Measurements from ENCODE around the gene CTSD. TPM values are rescaled to one million over a fixed set of nuclear protein-coding genes. Genes with fewer than 3 reads are reported as not detected.

CTSD gene
- total and polyA plus RNA-seq, 2 of the 8 experiments (the other 6 are each of a cell fraction or from before 2014, with no cell fraction given): 169 to 173 TPM

GRCh38 chr11:1770528-1770927, 6.8 kb upstream of the CTSD start:
- H3K4me3 ChIP-seq (ENCODE audit: extremely low read depth in 1 of 4, insufficient read depth in 2 of 4, low read depth in 3 of 4, low read length in 4 of 4): no peak overlapping the region
- no peak overlapping the region for H4K91ac ChIP-seq (replicated peaks; ENCODE audit: insufficient read length, low read length)
- POLR2A ChIA-PET (ENCODE audit: partially characterized antibody): interaction anchor here (0.6 to 1.8 kb wide), 2 partner anchors 8 to 13 kb away, joined by 3 to 4 read pairs; no protein-coding TSS in a partner anchor
- FAIRE-seq: no peak
- H3K56ac ChIP-seq (replicated peaks; ENCODE audit: insufficient read length, low read depth, low read length): no peak overlapping the region
- H3K4ac ChIP-seq (replicated peaks; ENCODE audit: insufficient read length, low read depth, low read length): no peak overlapping the region
- no peak overlapping the region for H4K5ac ChIP-seq (ENCODE audit: insufficient read length, low read depth, low read length)
- no peaks in the 10 kb centered on the region for H3K79me1 ChIP-seq (ENCODE audit: low read depth, low read length)
- H3K14ac ChIP-seq (ENCODE audit: insufficient read length): no peak overlapping the region
- H3K27me3 ChIP-seq (replicated peaks in 1 of 4; ENCODE audit: control insufficient read depth in 3 of 4, extremely low read depth in 1 of 4, insufficient read depth in 3 of 4, low read length in 3 of 4): no peaks in the 10 kb centered on the region
- no peak overlapping the region for H2BK12ac ChIP-seq (ENCODE audit: low read depth, low read length)
- no peaks in the 10 kb centered on the region for H3K9me3 ChIP-seq (ENCODE audit: insufficient read depth in 2 of 2, low read depth in 1 of 2, low read length in 1 of 2)
- DNase-seq (ENCODE audit: low read depth in 1 of 2, low spot score in 2 of 2): no peak
- no peak overlapping the region for H2BK120ac ChIP-seq (replicated peaks; ENCODE audit: low read depth, low read length)
- H3K79me2 ChIP-seq (ENCODE audit: control insufficient read depth in 1 of 2, insufficient read depth in 2 of 2, low read length in 2 of 2): no peaks in the 10 kb centered on the region
- WGBS, 2 experiments (ENCODE audit: extremely low coverage in 1 of 2, insufficient coverage in 1 of 2, insufficient read length in 1 of 2, insufficient replicate concordance in 2 of 2, low coverage in 1 of 2, low lambda C conversion rate in 2 of 2, missing lambda C conversion rate in 1 of 2): 91% methylated on average over 4 of the region's 5 CpGs; no CpG with 5 or more reads in 1 of the 2 experiments
- CTCF ChIA-PET (ENCODE audit: partially characterized antibody): interaction anchor here (0.5 to 4.1 kb wide), 4 partner anchors 76 to 381 kb away, joined by 3 to 16 read pairs (median 4); no protein-coding TSS in a partner anchor
- H2AFZ ChIP-seq (ENCODE audit: low read length): no peak overlapping the region
- H3K23me2 ChIP-seq (ENCODE audit: low read depth, low read length): peaks cover 3% of the 10 kb centered on the region; the same call in 1 of the 2 replicates
- no peak overlapping the region for H3K27ac ChIP-seq (ENCODE audit: low read depth, low read length)
- no peak overlapping the region for H3K4me2 ChIP-seq (ENCODE audit: insufficient read depth in 1 of 2, low read depth in 2 of 2, low read length in 2 of 2)
- no peak overlapping the region for H2AK5ac ChIP-seq (ENCODE audit: low read depth, low read length)
- no peak overlapping the region for H3K18ac ChIP-seq (ENCODE audit: extremely low read depth, low read length)
- no peaks in the 10 kb centered on the region for H3K36me3 ChIP-seq (ENCODE audit: control insufficient read depth in 2 of 4, insufficient read depth in 4 of 4, low read length in 3 of 4)
- TF ChIP-seq RNF2 (IDR thresholded peaks at IDR 0.05; ENCODE audit: borderline replicate concordance, low read depth, low read length, missing control alignments, poor library complexity, severe bottlenecking) (no peak), YY1 (IDR thresholded peaks at IDR 0.05; ENCODE audit: low read depth, low read length) (no peak), BACH1 (IDR thresholded peaks at IDR 0.05; ENCODE audit: low read length) (no peak), TEAD4 (IDR thresholded peaks at IDR 0.05; ENCODE audit: low read depth, low read length) (no peak), JUN (IDR thresholded peaks at IDR 0.05; ENCODE audit: low read depth, low read length) (no peak), CREB1 (IDR thresholded peaks at IDR 0.05) (no peak), USF2 (IDR thresholded peaks at IDR 0.05; ENCODE audit: low read length) (no peak), ZNF274 (IDR thresholded peaks at IDR 0.05; ENCODE audit: borderline replicate concordance, extremely low read depth, low read length) (no peak)
- TF ChIP-seq, protein P1, sequence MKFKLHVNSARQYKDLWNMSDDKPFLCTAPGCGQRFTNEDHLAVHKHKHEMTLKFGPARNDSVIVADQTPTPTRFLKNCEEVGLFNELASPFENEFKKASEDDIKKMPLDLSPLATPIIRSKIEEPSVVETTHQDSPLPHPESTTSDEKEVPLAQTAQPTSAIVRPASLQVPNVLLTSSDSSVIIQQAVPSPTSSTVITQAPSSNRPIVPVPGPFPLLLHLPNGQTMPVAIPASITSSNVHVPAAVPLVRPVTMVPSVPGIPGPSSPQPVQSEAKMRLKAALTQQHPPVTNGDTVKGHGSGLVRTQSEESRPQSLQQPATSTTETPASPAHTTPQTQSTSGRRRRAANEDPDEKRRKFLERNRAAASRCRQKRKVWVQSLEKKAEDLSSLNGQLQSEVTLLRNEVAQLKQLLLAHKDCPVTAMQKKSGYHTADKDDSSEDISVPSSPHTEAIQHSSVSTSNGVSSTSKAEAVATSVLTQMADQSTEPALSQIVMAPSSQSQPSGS (IDR thresholded peaks at IDR 0.05; ENCODE audit: low read length): no peak
- H4K8ac ChIP-seq (ENCODE audit: extremely low read depth, insufficient read depth, low read length): no peak overlapping the region
- no peak overlapping the region for H2BK15ac ChIP-seq (ENCODE audit: low read length)
- H2BK5ac ChIP-seq (ENCODE audit: low read depth, low read length): no peak overlapping the region
- no peak overlapping the region for H3K9ac ChIP-seq (replicated peaks in 1 of 4; ENCODE audit: extremely low read depth in 1 of 4, low read depth in 3 of 4, low read length in 3 of 4)
- peaks cover 5 to 15% (median 11%) of the 10 kb centered on the region in 4 experiments for H3K4me1 ChIP-seq (replicated peaks in 1 of 4; ENCODE audit: control insufficient read depth in 3 of 4, insufficient read depth in 4 of 4, low read length in 3 of 4)
- H4K20me1 ChIP-seq (replicated peaks in 1 of 2; ENCODE audit: control insufficient read depth in 1 of 2, insufficient read depth in 2 of 2, low read length in 2 of 2): no peaks in the 10 kb centered on the region
- H2BK20ac ChIP-seq (ENCODE audit: low read length): no peak overlapping the region
- H3K23ac ChIP-seq (ENCODE audit: insufficient read length): no peak overlapping the region
